NCI-H1694 treated with DMSO at 0.1 percent for 48 hours (cell line): ENCODE measurements around the gene ELOB.
A peak's percentile ranks its signal among the peaks of the same experiment; 100 is the strongest.

ENCODE experiments used
- DNase-seq: peaks from one replicate; lab custom pipeline; 2025; lab: John Stamatoyannopoulos, UW

ELOB gene

DNA sequence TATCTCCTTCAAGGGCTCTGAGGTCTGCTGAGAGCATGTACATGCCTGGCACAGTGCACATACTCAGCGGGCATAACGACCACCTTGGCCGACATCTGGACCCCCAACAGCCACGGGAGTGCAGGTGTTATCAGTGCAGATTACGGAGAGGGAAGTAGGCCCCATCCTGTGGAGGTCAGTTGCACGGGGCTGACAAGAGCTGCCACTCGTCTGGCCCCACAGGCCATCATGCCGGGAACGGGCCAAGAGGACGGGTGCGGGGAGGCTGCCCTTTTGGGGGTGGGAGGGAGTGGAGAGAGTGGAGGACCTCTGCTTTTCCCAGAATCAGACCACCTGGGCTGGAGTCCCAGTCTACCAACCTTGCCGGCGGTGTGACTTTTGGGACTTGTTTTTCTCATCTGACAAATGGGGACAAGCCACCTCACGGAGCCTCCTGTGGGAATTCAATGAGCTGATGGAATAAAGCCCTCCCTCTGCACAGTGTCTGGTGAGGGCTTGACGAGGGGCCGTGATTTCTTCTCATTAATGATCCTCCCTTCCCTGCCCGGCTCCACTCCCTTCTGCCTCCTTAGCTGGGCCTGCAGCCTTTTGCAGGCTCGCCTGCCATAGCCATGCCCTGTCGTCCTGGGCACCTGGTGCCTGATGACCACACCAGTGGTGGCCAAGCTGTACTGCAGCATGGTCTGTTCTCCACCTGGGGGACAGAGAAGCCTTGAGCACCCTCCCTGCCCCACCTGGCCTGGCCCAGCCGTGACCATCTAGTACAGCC lies 5.7 kb upstream of the ELOB start:
- DNase-seq = no peak

DNA sequence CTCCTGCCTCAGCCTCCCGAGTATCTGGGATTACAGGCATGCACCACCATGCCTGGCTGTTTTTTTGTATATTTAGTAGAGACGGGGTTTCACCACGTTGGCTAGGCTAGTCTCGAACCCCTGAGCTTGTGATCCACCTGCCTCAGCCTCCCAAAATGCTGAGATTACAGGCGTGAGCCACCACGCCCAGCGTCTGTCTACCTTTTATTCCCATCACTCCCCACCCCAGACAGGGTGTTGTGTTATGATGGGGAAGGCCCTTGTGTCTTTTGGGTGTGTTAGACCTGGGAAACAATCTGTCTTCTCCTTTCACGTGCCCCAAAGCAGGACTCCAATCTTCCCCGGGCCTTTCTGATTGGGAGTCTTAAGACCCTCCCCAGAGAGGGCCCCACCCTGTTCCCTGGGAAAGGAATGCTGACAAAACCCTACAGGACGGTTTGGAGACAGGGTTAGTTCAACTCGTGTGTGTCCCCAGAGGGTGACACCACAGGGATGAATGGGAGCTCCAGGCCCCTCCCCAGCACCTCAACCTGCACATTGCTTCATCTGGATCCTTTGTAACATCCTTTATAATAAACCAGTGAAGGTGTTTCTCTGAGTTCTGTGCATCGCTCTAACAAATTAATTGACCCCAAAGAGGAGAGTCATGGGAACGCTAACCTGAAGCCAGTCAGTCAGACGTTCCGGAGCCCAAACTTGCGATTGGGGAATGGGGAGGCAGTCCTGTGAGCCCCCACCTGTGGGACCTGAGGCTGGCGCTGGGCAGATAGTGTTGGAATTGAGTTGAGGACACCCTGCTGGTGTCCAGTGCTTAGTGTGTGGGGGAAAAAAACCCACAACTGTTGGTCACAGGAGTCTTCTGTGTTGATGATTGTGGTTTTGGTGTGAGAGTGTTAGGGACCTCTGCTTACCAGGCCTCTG lies 3.2 kb upstream of the ELOB start:
- DNase-seq = no peak

DNA sequence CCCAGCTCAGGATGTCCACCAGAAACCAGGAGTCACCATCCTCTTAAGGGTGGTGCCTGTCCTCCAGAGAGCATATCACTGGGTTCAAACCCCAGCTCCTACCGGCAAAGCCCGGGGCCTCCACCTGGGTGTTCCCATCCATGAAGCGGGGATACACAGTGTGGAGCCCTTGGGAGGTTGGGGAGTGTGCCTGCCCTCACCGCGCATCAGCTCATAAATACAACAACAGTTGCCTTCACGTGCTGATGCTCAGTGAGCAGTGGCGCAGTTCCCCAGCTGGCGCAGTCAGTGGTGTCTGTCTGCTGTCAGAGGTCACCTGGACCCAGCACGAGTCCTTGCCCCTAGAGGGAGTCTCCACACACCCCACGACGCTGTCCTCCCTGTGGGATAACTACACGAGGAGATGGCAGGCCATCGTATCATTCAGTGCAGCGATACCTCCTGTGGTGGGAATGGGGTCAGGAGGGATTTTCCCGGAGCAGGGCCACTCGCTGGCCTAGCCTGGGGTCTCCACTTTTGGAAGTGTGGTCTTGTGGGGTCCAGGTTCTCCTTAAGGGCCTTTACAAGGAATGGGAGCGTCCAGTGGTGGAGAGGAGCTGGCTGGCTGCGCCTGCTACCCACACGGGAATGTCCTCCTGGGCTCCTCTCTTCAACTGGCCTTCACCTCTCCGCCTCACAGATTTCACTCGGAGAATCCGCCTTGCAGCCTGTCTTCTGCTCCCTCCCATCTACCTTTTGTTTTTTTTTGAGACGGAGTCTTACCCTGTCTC lies 2.3 kb upstream of the ELOB start:
- DNase-seq = no peak

DNA sequence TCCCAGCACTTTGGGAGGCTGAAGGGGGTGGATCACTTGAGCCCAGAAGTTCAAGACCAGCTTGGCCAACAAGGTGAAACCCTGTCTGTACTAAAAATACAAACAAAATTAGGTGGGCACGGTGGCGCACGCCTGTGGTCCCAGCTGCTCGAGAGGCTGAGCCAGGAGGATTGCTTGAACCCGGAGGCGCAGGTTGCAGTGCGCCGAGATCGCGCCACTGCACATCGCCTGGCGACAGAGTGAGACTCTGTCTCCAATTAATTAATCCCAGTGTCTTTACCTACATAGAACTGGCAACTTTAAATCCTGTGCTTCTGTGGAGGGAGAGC lies 1.5 kb upstream of the ELOB start:
- no peak for DNase-seq

DNA sequence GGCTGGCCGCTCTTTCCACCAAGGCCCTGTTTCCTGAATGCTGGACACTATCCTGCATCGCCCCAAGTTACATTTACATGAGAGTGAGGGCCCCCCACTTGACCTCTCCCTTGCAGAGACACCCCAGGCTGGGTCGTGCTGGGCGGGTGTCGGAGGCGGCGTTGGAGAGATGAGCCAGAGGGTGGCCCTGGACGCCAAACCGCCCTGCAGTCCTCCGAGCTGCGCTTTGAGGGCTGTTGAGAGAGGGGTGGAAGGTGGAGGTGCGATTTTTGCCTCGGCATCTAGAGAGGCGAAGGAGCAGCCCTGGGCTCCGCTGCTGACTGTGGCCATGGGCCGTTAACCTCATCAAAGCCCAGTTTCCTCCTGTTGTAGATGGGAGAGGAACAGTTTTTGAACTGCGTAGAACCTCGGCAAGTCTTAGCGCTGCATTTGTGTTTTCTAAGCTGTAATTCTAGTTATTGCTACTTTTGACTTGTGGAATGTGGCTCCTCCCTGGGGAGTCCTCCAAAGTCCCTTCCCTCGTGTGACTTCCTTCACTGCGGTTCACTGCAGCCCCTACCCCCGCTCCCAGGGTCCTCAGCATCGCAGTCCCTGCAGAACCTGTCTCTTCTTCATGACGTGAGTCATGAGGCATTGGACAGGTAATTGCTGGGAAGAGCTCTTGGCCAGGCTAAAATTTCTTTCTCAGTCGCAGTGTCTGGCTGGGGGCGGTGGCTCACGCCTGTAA lies 986 bp upstream of the ELOB start:
- DNase-seq = no peak

DNA sequence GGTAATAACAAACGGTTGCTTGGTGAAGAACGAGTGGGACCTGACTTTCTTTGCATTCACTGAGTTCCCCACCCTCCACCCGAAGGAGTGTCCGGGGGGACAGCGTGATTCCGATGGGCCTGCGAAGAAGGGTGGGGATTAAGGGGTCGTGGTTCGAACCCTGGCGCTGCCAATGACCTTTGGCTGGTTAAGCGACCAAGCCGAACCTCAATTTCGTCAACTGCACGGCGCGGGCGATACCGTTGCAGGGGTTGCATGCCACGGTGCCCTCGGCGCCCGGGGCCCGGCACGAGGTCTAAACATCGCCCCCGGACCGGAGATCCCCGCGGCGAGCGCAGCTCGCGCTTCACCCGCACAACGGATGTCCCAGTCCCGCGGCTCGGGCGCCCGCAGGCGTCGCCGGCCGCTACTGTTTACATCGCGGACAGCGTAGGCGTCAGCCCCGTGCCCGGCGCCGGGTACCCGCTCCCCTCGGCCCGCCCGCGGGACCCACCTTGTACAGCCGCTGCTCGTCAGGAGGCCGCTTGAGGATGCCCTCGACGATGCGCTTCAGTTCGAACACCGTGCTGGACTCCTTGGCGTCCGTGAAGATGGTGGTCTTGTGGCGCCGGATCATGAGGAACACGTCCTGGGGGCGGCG lies 460 bp downstream of the ELOB start:
- DNase-seq = no peak

DNA sequence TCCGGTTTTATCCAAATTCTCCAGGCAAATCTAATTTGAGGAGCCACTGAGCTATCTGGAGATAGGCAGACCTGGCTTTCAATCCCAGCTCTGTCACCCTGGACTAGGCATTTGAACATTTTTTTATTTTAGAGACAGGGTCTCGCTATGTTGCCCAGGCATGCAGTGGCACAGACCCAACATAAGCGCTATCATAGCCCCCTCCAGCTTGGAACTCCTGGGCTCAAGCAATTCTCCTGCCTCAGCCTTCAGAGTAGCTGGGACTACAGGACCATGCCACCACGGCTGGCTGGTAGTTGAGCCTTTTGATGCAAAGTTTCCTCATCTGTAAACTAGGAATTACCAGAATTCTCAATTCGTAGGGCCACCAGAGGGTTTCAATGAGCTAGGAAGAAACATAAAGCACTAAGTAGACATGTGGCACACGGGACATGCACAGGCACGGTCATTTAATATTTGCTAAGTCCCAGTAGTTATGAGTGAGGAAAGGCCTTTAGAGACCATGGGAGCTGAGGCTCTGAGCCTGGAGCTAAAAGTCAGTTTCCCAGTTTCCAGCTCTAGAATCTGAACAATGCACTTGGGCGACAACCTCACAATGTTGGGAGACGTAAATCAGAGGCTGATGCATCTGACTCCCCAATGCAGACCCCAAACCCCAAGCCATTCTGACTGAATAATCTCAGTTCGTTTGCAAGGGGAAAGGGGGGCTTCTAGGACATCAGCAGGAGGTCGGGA lies 1.1 kb downstream of the ELOB start:
- DNase-seq = no peak

DNA sequence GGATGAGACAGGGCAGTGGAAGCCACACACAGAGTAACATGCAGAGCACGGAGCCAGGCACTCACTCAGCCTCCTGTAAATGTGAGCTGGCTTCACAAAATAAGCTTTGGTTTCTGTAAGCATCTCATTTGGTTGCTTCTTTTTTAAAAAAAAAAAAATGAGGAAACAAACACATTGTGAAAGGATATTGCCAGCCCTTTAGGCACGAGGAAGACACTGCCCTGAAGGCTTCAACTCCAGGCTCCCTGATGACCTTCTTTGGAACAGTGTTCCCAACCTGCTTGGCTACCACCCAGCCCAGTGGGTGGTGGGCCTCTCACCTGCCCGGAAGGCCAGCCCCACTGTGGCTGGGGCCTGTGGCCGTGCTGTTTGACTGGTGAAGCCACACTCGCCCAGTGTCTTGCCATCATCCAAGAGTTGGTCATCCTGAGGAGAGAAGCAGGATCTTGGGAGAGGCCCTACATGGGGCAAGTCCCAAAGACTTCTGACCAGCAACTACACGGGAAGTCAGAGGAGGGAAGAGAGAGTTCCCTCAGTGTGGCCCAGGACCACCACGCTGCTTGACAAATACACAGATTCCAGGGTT lies 1.9 kb downstream of the ELOB start:
- no peak for DNase-seq

DNA sequence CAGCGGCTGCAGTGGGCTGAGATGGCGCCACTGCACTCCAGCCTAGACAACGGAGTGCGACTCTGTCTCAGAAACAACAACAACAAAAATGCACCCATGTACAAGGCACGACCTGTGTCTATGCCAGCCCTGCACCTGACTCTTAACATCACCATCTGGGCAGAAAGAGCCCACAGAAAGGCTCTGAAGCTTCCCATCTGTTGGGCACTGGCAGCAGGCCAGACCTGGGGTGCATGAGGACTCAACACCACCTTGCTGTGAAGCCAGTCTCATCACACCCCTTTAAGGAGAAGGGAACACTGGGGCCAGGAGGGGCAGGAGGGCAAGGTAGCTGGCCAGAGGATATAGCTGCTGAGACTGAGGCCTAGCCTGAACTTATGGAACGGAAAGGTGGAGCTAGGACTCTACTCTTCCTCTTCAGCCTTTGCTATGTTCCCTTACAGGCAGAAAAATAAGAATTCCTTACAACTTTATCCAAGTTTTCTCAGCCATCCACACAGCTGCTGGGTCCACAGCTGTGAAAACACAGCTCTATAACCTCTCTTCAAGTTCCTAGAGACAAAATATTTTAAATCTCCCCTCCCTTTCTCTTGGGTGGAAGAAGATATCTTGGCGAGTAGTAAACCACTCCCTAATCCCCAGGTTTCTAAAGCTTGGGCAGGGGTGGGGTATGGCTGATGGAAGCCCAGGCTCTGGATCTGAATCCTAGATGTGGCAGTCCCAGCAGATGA lies 2.8 kb downstream of the ELOB start:
- peak; percentile 67 for DNase-seq

DNA sequence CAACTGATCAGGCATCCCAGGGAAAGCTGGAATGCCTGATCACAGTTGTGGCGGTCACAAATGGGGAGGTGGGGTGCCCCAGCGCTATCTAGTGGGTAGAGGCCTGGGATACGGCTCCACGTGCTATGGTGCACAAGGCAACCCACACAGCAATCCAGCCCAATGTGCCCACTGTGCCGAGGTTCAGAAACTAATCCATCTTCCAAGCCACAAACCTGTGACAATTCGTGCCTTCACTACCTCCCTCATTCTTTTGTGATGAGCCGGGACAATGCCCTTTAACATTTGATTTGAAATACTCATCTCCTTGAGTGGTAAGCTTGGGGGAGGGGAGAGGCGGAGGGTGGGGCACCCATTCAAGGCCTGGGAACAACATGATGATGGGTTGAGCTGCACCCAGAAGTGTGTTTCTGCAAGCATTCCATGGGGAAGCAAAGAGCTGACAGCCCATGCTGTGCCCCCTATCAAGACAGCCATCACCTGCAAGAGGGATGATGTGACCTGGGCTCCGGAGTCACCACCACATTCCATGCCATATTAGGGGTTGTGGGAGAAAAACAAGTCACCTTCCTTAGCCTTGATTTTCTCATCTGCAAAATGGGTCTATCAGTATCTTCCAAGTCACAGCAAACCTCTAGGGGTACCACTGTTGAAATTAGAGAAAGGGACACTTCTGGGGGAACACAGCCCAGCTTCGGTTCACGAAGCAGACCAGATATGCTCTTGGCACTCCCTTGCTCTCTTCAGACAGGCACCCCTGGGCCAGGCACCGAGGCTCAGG lies 3.7 kb downstream of the ELOB start:
- DNase-seq = no peak

DNA sequence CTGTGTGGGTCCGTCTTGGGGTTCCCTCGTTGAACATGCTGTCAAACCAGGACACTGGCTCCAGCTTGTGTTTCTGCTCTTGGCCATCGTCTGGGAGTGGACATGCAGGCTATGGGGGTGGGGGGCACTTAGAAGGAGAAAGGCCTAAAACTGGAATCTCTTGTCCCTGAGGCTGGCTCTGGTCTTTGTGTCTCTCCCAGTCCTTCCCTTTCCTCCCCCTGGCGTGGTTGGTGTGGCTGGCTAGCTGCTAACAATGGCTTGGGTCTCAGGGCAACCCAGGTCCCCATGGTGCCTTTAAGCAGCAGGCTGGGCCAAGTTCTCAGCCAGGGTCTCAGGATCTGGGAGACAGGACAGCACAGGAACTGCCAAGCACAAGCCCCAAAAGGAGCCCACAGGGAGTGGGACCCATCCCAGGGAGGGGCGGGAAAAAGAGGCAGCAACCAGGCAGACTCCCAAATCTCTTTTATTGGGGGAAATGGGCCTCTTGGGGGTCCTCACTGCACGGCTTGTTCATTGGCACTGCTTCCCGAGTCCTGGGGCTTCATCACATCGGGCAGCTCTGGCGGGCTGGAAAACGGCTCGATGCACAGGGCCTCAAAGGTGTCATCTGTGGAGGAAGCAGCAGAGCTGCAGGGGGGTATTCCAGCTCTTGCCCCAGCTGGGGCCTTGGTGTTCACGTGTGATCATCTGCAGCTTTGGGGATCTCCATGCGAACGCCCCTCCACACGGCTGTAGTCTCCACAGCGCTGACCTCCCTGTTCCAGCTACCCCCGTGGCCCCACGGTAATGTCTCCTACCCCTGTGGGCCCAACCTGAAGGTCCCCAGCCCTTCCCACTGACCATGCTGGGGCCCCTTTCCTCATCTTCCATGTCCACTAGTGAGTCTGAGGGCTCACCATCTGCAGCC lies 5.3 kb downstream of the ELOB start:
- DNase-seq = no peak

DNA sequence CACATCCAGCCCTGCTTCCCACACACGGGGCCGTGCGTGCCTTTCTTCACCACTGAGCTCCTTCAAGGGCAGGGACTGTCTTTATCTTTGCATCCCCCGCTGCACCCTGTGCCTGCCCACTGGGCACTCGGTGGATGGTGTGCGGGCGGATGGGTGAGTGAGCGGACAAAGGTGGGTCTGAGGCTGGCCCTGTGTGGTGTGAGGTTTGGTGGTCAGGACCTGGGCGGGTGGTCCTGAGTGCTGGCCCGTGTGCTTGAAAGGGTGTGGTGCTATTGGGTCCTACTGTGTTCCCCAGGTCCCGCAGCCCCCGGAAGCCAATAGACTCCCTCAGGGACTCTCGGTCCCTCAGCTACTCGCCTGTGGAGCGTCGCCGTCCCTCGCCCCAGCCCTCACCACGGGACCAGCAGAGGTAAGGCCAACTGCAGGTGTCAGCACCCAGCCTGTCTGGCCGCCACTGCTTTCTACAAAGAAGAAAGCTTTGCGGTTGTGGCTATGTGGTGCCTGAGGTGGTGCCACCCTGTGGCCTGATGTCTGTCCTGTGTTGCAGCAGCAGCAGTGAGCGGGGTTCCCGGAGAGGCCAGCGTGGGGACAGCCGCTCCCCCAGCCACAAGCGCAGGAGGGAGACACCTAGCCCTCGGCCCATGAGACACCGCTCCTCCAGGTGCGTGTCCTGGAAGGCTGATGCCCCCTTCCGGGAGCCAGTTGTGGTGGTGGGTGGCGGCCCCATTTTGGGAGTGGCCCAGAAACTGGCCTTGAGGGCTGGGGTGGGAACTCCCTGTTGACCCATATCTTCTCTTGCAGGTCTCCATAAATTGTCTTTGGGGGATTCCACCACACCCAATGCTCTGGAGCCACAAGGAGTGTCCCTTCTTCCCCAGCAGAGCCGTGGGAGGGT lies 6.8 kb downstream of the ELOB start:
- no peak for DNase-seq

DNA sequence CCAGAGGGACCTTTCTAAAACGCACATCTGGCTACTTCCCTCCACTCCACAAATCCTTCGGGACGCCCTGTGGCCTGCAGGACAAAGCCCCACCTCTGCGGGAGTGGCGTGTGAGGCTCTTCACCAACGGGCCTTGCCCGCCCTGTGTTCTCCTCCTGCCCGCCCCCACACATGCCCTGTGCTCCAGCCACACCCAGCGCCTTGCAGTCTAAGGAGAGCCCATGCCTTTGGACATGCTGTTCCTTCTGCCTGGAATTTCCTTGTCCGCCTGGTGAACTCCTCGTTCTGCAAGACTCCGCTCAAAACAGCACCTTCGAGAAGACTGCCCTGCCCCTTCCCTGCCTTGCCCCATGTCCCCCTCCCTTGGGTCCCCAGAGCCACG lies 7.4 kb downstream of the ELOB start:
- no peak for DNase-seq

DNA sequence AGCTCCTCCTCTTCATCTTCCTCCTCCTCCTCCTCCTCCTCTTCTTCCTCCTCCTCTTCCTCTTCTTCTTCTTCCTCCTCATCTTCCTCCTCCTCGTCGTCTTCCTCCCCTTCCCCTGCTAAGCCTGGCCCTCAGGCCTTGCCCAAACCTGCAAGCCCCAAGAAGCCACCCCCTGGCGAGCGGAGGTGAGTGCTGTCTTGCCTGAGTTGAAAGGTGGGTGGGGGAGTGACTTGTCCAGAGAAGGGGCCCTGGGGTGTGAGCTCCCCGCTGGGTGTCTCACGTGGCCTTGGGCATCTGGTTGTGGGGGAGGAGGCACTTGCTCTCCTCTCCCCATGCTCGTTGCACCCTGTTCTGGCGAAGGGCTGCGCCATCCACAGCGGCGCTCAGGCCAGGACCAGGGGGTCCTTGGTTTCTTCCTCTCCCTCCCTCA lies 8.0 kb downstream of the ELOB start:
- DNase-seq = no peak

DNA sequence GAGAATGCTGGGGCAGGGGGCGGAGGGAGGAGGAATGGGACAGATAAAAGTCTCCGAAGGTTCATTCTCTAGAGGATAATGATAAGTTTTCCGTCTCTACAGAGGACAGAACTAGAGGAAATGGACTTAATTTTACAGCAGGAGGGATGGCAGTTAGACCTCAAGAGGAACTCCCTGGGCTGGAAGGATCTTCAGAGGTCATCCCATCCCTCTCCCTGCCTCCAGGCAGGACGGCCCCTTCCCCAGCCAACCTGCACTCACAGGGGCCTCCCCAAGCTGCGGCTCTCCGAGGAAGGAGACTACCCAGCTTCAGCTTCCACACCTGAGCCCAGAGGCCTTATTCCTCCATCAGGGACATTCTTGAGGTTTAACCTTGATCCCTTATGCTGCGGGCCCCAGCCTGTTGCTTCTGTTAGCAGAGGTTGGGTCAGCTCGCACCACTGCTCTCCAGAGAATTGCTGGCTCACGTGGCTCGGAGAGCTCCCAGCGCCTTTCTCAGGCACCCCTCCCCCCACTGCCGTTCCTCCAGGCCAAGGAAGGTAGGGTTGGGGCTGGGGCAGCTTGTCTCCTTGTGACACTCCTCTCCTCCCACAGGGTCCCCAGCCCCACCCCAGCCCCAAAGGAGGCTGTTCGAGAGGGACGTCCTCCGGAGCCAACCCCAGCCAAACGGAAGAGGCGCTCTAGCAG lies 8.5 kb downstream of the ELOB start:
- no peak for DNase-seq

DNA sequence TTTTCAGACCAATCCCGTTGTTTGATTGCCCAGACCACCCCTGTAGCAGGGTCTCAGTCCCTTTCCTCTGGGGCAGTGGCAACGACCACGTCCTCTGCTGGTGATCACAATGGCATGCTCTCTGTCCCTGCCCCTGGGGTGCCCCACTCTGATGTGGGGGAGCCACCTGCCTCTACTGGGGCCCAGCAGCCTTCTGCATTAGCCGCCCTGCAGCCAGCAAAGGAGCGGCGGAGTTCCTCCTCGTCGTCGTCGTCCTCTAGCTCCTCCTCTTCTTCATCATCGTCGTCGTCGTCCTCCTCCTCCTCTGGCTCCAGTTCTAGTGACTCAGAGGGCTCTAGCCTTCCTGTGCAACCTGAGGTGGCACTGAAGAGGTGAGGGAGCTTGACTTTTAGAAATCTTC lies 9.2 kb downstream of the ELOB start:
- no peak for DNase-seq
